A549 (cell line): Measurements from ENCODE around the gene RGSL1.

Experiments
- CTCF ChIP-seq: fragments of >200 bp; sonication (Bioruptor Twin); formaldehyde crosslinking; IDR thresholded peaks from 3 replicates; pipeline ENCODE4 v1.5.1; 2016
- EP300 ChIP-seq, 2 experiments: fragments of >200 bp; sonication (Bioruptor Twin); formaldehyde crosslinking; IDR thresholded peaks; 2 replicates in 1 of 2; 3 replicates in 1 of 2; pipeline ENCODE4 v1.6.1; 2016 to 2017
- HDAC2 ChIP-seq: fragments of 200-600 bp; sonication (generic); IDR thresholded peaks from 2 replicates; pipeline ENCODE4 v1.6.1; 2016
- HOXA7 ChIP-seq: fragments of 250-450 bp; sonication (Bioruptor Pico); IDR thresholded peaks from 2 replicates; pipeline ENCODE4 v1.5.0; 2020; ENCODE audit warnings: mild to moderate bottlenecking, moderate library complexity
- MAZ ChIP-seq: fragments of 150-350 bp; IDR thresholded peaks from 2 replicates; pipeline ENCODE4 v1.6.1; 2014; ENCODE audit warnings: antibody characterized with exemption, low read depth, low read length, borderline replicate concordance
- MYC ChIP-seq: IDR thresholded peaks from 2 replicates; pipeline ENCODE4 v1.6.1; 2012; ENCODE audit warnings: mild to moderate bottlenecking, inconsistent platforms, low read length, improper control_type of control experiment, borderline replicate concordance
- POLR2A ChIP-seq: IDR thresholded peaks from 2 replicates; pipeline ENCODE4 v1.6.1; 2012; ENCODE audit warnings: mild to moderate bottlenecking, low read length

DNA sequence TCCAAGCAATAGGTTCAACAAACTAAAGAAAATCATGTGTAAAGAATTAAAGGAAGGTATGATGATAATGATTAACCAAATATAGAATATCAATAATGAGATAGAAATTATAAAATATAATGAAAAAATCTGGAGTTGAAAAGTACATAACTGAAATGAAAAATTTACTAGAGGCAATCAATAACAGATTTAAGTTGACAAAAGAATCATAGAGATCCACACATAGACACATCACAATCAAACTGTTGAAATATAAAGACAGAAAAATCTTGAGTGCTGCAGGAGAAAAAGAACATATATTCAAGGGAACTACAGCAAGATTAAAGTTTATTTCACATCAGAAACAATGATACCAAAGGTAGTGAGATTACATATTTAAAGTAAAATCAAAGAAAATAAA, 75.4 kb downstream of the RGSL1 start:
- TF ChIP-seq CTCF: no peak
- TF ChIP-seq MYC: no peak
- TF ChIP-seq EP300 (IDR thresholded peaks at IDR 0.05): no peak
- TF ChIP-seq POLR2A: no peak
- TF ChIP-seq HDAC2: no peak
- no peak for TF ChIP-seq MAZ
- TF ChIP-seq HOXA7 (CRISPR knock-in tag): no peak
